GM12874 (cell line): ENCODE measurements around the gene PIPOX.

ENCODE experiments used
- CTCF ChIP-seq: IDR thresholded peaks from 2 replicates; pipeline ENCODE4 v1.5.1; 2011; ENCODE audit warnings: low read depth, mild to moderate bottlenecking, control low read depth, low read length, moderate library complexity; ENCODE audit not compliant: insufficient read depth

The PIPOX gene

GRCh38 chr17:29020576-29020975, 22.4 kb upstream of the PIPOX start:
- no peak for TF ChIP-seq CTCF

GRCh38 chr17:29021226-29021625, 21.7 kb upstream of the PIPOX start:
- TF ChIP-seq CTCF, result no peak

- no peak for TF ChIP-seq CTCF
Observed at GRCh38 chr17:29022074-29022473, 20.9 kb upstream of the PIPOX start.

GRCh38 chr17:29024316-29024952, 18.5 kb upstream of the PIPOX start:
- TF ChIP-seq CTCF, result no peak

GRCh38 chr17:29031488-29031887, 11.5 kb upstream of the PIPOX start:
- TF ChIP-seq CTCF, result no peak

- TF ChIP-seq CTCF, result no peak
Observed at GRCh38 chr17:29032013-29032856, 10.7 kb upstream of the PIPOX start.

- no peak for TF ChIP-seq CTCF
Observed at GRCh38 chr17:29032857-29033197, 10.1 kb upstream of the PIPOX start.
